NCI-H2107 treated with DMSO at 0.1 percent for 48 hours (cell line): Measurements from ENCODE around the gene CLTA.

ENCODE experiments used
- DNase-seq: peaks from one replicate; lab custom pipeline; 2025; ENCODE audit not compliant: unreplicated experiment; lab: John Stamatoyannopoulos, UW

The CLTA gene

GRCh38 chr9:36190388-36191289, at the start of gene CLTA:
Gene CLTA, plus strand, starts transcription at chr9:36190921. Its CDS starts 136 bp downstream, at chr9:36191057.
- DNase-seq = peak; percentile 97

- DNase-seq = no peak
Measured at GRCh38 chr9:36141288-36141687, 49.4 kb upstream of the CLTA start.

GRCh38 chr9:36141761-36142160, 49.0 kb upstream of the CLTA start:
- DNase-seq = no peak

DNA sequence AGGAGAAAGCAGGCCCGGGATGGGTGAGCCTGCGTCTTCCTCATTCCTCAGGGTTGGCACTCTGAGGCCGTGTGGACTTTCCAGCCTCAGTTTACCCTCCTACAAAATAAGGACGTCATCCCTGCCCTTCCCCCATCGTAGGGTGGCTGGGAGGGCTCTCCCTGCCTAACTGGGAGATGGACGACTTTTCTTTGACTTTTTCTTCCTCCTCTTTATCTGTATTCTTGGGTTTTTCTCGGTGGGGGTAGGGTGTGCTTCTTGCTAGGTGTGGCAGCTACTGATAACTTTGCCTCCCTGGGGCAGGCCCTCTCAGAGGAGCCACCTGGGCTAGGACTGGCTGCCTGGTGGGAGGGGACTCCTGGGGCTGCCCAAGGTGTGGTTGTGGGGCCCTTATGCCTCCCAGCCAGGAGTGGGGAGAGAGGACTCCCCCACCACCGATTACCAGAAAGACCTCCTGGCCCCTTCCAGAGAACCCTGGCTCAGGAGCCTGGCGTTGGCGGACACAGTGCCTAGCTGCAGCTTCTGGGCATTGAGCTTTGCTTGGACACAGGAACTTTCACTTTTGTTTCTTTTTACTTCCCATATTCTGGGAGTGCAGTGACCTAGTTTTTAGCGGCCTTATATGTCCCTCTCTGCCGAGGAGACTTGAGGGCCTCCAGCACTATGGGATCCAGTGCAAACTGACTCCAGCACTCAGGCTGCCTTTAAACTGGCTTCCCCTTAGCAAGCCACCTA, 48.0 kb upstream of the CLTA start:
- DNase-seq = no peak

DNA sequence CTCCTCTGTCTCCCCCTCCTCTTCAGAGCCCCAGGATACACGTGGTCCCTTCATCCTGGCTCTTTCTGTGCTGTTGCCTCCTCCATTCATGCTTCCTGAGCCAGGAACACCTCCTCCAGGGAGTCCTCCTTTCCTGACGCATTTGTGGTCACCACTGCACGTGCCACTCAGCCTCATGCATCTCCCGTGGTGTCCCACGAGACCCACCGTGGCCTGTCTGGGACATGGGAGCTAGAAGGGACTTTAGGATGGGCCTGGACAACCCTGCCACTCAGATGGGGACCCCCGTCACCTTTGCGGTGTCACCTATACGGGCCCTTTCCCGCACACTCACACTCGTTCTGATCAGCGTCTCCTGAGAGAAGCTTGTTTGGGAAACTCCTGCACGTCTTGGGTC, 47.5 kb upstream of the CLTA start:
- no peak for DNase-seq

GRCh38 chr9:36144309-36145232, 46.1 kb upstream of the CLTA start:
- DNase-seq = no peak

GRCh38 chr9:36145970-36146369, 44.8 kb upstream of the CLTA start:
- no peak for DNase-seq

GRCh38 chr9:36146651-36147050, 44.1 kb upstream of the CLTA start:
- no peak for DNase-seq

GRCh38 chr9:36147441-36148175, 43.1 kb upstream of the CLTA start:
- DNase-seq = no peak

GRCh38 chr9:36148311-36149051, 42.2 kb upstream of the CLTA start:
- no peak for DNase-seq

DNA sequence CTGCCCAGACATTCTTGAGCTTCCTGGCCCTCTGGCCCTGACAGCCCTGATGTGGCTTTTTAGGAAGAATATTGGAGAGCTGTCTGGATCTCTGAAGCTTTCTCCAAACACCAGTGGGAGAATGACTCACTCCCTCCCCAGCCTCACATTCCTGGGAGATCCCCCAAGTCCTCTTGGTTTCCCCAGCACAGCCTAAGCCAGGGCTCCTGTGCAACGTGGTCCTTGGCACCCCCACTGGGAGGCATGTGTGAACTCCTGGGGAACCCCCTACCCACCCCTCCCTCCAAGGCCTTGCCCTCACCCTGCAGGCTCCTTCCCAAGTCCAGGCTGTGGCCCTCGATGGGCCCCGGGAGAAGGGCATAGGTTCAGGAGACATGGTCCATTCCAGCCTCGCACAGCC, 41.5 kb upstream of the CLTA start:
- DNase-seq = no peak

GRCh38 chr9:36150574-36151315, 40.0 kb upstream of the CLTA start:
- no peak for DNase-seq

DNA sequence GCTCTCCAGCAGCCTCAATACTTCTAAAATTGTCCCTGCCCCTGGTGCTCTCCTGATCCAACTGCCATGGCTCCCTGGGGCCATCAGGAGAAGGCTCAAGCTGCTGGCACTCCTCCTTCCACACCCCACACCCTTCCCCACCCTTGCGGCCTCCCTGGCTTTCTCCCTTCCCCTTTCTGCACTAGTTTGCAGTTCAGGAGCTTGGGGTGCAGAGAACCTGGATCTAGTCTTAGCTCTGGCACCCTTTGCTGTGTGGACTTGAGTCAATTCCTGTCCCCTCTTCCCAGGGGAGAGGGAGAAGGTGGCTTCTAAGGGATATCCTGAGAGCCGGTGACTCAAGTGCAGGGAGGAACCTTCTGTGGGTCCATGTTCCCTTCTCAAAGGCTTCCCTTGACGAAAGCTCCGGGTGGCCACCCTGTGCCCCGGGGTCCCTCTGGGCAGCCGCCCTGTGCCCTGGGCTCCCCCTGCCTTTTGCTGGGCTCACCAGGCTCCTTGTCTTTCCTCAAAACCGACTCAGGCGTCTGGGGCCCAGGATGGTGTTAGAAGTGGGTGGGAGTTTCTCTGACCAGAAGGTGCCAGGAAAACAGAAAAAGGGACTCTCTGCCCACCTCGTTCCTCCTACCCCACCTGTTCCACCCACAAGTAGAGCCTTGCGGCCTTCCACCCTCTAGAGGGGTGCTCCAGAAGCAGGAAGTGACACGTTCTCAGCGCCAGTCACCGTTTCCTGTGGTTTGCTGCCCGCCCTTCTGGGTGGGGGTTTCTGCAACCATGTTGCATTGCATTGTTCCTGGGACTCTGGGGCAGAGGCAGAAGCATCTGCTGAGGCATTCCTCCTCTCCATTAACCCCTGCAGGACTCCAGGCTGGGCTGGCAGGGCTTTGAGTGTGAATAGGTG, 39.2 kb upstream of the CLTA start:
- DNase-seq = no peak

GRCh38 chr9:36152741-36153438, 37.8 kb upstream of the CLTA start:
- no peak for DNase-seq

DNA sequence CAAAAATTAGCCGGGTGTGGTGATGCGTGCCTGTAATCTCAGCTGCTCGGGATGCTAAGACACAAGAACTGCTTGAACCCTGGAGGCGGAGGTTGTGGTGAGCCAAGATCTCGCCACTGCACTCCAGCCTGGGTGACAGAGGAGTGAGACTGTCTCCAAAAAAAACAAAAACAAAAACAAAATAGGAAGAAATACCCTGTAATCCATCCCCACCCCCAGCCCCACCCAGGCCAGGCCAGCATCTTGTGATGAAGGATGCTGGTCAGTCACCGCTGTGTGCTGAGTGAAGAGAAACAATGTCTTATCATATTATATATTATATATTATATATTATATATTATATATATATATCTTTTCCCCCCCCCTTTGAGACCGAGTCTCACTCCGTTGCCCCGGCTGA, 37.0 kb upstream of the CLTA start:
- no peak for DNase-seq

- no peak for DNase-seq
Measured at GRCh38 chr9:36154331-36154952, 36.3 kb upstream of the CLTA start.

DNA sequence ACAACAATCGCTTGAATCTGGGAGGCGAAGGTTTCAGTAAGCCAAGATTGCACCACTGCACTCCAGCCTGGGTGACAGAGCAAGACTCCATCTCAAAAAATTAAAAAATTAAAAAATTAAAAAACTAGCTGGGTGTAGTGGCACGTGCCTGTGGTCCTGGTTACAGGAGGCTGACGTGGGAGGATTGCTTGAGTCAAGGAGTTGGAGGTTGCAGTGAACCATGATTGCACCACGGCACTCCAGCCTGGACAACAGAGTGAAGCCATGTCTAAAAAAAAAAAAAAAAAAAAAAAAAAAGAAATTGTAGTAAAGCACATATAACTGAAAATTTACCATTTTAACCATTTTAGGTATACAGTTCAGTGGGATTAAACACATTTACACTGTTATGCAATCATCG, 34.6 kb upstream of the CLTA start:
- no peak for DNase-seq
